ENCODE data around the gene FOXP4.
A peak's percentile ranks its signal among the peaks of the same experiment; 100 is the strongest.

The FOXP4 gene

DNA sequence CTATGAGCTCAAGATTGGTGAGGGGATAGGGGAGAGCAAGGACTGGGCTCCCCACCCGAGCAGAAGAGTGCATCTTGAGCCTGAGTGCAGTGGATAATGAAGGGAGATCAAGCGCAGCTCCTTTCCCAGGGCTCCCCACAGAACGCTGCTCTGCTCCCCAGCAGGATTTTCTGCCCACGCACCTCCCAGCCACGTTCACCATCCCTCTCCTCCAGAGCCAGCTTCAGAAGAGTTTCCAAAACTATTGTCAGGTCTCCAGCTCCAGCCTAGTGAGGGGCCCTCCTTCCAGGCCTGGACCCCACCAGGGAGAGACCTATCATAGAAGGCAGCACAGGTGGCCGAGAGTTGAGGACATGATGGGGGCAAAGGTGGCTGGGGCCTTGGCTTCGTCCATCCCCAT is 34.5 kb downstream of the FOXP4 start:
- no peak for DNase-seq (ENCODE audit: low read depth in 2 of 2, low spot score in 1 of 2)

DNA sequence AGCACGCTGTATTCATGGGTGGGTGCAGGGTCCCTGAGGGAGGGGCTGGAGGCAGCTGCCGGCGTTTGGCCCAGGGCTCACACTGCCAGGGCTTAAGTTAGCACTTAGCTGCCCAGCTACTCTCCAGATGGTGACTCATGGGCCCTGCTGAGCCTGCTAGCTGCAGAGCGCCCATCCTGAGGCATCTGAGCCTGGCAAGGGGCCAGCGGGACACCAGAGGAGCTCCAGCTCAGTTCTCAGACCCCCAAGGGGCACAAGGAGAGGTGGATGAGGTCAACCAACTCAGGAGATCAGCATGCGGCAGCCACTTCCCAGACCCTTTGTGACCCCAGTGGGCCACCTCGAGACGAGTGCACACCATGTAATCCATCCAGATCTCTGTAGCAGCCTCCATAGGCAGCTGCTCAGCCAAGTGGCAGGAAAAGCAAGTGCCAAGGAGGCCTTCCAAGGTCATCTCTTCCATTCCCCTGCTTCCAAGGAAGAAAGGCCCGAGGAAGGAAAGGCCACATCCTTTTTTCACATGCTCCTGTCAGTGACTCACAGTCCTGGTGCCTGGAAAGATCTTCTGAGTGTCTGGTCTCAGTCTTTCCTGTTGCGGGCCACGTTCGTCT is 35.3 kb downstream of the FOXP4 start:
- no peak for DNase-seq (ENCODE audit: low read depth in 2 of 2, low spot score in 1 of 2)

DNA sequence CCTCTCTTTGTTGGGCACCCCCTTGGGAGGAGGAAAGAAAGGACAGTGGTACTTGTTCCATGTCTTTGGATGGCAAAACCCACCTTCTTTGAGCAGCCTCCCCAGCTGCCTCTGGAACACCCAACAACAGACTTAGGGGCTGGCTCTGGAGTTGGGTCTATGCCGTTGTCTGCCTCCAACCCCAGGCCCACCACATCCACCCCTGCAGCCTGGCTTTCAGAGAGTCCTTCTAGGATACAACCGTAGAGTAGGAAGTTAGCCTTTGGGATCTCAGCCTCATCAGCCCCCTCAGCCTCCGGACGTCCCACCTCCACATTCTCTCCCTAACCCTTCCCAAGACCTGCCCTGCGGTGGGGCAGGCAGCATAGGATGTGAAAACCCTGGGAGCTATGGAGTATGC is 36.4 kb downstream of the FOXP4 start:
- DNase-seq (ENCODE audit: low read depth in 2 of 2, low spot score in 1 of 2), result no peak

DNA sequence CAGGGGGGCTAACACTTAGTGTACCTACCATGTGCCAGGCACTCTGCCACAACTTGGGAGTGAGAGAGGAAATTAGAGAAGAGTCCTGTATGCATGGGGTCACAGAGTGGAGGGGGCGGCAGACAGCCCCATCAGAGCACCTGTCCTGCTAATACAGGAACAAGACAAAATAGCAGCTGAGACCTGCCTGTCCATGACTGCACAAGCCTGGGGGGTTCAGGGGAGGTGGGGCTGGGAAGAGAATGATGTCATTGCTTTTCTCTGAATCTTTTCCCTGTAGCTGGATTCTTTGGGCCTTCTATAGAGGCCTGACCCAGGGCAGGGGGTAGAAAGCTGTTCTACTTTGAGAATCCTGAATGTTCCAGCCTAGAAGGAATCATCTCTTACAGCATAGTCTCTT is 37.4 kb downstream of the FOXP4 start:
- no peak for DNase-seq (ENCODE audit: low read depth in 2 of 2, low spot score in 1 of 2)

DNA sequence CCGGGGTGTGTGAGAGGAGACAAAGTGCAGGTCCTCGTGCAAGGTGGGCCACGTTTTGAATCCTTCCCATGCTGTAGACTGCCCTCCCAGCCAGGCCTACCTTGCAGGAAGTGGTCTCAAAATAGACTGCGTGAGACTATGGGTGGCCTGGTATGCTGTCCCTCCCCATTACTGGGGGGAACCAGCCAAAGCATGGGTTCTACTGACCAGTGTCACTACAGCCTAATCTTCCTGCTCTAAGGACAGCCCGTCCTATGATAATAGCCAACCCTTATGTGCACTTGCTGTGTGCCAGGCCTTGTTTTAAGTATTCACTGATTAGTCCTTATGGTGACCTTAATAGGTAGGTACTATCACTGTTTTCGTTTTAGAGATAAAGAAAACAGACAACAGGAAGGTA is 38.0 kb downstream of the FOXP4 start:
- no peak for DNase-seq (ENCODE audit: low read depth in 2 of 2, low spot score in 1 of 2)

DNA sequence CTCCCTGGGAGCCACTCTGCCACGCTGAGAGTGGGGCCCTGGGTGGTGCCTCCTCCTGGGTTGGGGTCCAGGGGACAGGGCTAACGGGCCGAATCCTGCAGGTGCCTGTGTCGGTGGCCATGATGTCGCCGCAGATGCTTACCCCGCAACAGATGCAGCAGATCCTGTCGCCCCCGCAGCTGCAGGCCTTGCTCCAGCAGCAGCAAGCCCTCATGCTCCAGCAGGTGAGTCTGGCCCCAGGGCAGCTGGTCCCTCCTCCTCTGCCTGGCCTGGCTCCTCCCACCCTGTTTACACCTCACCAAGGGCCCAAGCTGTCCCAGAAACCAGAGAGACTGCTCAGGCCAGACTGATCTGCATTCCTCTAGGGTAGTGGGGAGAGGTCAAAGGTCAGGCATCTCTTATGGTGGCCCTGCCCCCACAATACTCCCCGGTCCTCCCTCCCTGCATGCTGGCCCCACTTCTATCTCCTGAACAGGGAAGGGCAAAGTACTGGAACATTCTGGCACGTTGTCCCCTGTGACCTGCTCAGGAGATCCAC is 38.6 kb downstream of the FOXP4 start:
- DNase-seq (ENCODE audit: low read depth in 2 of 2, low spot score in 1 of 2), result no peak

DNA sequence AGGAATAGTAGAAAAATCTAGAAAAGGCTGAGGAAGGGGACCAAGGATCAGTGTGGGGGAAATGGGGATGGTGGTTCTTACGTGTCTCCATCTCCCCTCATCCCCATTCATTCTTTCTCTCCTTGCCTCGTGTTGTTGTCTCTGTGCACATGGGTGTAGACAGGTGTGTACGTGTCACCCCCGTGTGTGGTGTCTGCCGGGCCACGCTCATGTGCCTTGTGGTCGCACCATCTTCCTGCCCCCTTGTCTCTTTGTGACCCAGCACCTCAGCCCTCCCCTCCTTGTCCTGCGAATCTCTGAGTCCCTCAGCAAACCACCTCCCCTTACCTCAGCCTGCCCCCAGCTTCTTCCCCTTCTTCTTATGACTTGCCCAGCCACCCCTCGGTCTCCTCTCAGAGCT is 39.4 kb downstream of the FOXP4 start:
- DNase-seq (ENCODE audit: low read depth in 2 of 2, low spot score in 1 of 2), result no peak

DNA sequence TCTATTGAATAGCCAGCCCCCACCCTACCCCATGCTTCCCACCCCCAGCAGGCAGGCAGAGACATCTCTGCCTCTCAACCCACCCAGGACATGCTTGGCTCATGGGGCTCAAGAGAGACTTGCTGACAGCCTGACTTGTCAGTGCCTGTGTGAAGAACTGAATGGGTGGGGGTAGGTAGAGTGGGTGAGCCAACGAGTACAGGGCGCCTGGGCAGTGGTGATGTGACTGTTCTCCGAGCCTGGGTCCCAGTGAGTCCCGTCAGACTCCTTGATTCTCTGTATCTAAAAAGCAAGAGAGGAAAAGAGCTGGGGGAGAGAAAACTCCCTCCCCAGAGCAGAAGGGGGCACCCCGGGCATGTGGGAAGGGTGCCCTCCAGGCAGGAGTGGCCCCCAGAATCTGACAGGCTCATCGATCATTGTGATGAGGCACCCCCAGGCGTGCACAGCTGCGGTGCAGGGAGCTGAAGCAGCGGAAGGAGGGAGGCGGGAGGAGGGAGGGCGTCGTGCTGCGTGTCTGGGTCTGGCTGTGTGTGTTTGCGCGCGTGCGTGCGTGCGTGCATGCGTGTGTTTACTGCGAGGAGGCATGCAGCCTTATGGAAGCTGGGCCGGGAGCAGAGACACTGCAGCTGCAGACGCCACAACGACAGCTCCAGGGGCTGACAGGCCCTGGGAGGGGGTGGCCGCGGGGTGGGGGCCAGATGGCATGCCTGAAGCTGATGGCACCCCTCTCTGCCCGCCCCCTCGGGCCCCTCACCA is 40.2 kb downstream of the FOXP4 start:
- no peak for DNase-seq (ENCODE audit: low read depth in 2 of 2, low spot score in 1 of 2)

DNA sequence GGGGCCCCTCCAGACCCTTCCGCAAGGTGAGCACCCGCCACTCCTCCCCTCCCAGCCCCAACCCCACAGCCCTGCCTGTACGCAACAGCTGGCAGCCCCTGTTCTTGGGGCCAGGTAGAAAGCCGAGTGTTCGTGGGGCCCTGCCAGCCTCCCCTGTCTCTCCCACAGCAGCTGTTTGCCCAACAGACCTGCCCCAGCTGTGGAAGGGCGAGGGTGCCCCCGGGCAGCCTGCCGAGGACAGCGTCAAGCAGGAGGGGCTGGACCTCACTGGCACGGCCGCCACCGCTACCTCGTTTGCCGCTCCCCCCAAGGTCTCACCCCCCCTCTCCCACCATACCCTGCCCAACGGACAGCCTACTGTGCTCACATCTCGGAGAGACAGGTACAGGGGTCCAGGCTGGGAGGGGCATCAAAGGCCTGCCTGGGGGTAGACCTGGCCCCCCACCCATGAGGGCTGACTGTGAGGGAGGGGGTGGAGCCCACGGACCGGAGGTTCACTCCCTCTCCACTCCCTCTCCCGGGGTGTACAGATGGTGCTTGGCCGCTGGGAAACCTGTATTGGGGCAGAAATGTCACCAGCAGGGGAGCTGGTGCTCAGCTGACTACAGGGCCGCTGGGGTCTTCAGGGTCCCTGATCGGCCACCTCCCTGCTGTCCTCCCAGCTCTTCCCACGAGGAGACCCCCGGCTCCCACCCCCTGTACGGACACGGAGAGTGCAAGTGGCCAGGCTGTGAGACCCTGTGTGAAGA is 41.1 kb downstream of the FOXP4 start:
- no peak for DNase-seq (ENCODE audit: low read depth in 2 of 2, low spot score in 1 of 2)

DNA sequence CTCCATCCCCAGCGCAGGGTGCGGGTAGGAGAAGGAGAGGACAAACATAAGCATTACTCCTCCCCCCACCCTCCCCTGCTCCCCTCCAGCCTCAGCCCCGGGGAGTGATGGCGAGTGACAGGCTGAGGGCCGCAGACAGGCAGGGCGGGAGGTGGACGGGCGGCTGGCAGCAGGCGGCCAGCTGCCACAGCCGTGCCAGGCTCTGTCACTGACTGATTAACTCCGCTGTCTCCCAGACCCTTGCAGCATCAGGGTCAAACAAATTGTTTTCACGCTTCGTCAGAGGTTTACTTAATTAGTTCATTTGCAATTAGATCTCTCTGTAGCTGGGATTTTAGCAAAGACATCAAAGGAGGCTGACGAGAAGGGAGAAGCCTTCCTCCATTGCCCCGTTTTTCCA is 41.9 kb downstream of the FOXP4 start:
- no peak for DNase-seq (ENCODE audit: low read depth in 2 of 2, low spot score in 1 of 2)

DNA sequence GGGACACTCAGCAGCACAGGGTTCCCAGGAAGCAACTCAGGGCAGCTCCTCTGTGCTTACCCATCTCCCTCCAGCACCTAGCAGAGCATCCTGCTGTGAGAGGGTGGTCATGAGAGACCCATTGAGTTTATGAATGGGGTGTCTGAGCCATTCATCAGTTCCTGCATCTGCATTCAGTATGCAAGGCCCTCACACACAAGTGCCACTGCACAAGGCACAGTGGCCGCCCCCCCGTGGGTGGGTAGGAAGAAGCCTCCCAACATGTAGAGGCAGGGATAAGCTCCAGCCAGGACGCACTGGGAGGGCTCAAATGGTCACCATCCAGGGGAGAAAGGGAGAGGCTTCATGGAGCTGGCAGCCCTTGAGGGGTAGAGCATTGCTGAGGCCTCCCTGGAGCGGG is 43.0 kb downstream of the FOXP4 start:
- no peak for DNase-seq (ENCODE audit: low read depth in 2 of 2, low spot score in 1 of 2)

DNA sequence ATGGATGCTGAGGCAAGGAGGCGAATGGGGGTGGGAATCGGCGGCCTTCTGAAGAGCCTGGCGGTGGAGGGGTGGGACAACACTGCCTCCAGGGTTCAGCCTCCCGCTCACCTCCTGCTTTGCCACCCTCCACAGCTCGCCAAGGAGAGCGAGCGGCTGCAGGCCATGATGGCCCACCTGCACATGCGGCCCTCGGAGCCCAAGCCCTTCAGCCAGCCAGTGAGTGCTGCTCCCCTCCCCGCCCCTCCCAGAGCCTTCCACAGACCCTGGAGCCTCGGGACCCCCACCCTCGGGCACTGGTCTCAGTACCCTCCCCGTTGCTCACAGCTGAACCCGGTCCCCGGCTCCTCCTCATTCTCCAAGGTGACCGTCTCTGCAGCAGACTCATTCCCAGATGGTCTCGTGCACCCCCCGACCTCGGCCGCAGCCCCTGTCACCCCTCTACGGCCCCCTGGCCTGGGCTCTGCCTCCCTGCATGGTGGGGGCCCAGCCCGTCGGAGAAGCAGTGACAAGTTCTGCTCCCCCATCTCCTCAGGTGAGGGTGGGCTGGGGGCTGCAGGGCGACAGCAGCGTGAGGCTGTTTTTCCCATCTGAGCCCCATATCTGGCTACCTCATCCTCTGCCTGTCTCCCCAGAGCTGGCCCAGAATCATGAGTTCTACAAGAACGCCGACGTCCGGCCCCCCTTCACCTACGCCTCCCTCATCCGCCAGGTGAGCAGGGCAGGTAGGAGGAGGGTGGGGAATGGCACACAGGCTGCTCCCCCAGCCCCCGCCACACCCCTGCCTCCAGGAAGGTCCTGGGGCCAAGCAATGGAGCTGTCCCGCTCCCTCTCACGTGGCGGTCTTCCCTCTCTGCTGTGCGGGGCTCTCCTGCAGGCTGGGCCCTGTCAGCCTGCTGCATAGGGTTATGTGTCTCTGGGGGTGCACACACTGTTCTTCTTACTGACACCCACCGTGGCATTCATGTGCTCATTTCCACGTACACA is 43.7 kb downstream of the FOXP4 start:
- no peak for DNase-seq (ENCODE audit: low read depth in 2 of 2, low spot score in 1 of 2)

DNA sequence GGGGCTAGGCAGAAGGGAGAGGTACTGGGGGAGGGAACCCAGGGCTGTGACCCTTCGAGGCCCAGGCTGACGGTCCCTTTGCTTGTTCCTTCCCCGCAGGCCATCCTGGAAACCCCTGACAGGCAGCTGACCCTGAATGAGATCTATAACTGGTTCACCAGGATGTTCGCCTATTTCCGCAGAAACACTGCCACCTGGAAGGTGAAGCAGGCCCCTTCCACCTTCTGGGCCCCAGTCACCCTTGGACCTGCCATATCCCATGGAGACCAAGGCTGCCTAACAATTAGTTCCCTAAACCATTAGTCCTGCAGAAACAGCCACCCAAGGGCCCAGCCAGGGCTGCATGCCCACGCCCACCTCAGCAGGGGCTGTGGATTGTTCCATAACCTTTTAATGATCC is 44.9 kb downstream of the FOXP4 start:
- no peak for DNase-seq (ENCODE audit: low read depth in 2 of 2, low spot score in 1 of 2)

DNA sequence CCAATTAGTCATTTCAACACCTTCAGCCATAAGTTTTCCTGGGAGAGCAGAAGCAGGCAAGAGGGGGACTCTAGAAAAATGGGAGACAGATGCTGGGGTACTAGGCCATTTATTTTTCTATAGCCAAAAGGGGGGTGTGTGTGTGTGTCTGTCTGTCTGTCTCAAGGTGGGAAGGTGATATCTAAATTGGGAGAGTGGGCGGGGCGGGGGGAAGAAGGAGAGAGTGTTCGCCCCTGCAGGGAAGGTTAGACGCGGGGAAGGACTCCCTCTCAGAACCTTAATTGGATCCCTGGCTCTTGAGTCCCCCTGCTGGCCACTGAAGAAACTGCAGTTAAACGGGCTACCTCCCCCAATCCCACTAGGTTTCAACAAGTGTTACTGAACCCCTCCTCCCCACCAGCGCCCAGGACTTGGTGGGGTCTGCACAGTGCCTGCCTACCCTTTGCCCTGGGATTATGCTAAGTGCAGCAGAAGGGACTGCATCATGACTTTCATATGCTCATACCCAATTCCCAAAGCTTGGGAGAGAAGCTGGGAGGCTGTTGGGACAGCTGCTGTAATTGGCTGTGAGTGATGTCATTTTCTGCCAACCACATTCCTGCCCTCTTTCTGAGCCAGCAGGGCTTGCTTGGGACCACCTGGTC is 45.8 kb downstream of the FOXP4 start:
- DNase-seq (ENCODE audit: low read depth in 2 of 2, low spot score in 1 of 2), result peak; percentile 54 to 81

DNA sequence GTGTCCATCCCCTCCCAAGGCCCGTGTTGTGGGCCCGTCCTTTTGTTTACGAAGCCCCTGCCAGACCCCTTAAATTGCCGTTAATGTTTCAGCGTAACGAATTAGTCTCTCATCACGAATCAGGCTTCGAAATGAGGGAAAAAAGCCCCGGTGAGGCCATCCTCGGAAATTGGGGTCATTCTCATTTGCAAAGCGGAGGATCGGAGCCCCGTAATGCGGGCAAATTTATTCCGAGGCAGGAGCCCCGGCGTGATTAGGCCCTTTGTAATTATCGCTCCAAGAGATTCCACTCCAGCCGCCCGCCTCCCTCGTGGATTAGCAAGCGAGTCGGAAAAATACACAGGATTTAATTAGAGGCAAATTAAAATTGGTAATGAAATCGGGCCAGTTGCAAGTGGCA is 47.2 kb downstream of the FOXP4 start:
- no peak for DNase-seq (ENCODE audit: low read depth in 2 of 2, low spot score in 1 of 2)

DNA sequence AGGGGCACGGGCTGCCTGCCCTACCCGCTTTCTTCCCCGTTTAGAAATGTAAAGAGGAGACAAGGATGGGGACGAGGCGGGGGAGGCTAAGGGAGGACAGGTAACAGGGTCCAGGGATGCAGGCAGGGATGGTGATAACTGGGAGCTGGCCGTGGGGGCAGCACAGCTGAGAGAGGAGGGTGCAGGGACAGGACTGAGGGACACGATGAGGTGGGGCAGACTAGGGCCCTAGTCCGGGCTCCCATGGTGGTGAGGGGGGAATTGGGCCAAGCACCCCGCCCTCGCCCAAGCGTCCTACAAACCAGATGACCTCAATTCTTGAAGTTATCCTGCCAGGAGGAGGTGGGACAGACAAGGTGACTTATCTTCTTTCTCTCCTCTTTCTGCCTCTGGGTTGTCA is 47.7 kb downstream of the FOXP4 start:
- no peak for DNase-seq (ENCODE audit: low read depth in 2 of 2, low spot score in 1 of 2)

DNA sequence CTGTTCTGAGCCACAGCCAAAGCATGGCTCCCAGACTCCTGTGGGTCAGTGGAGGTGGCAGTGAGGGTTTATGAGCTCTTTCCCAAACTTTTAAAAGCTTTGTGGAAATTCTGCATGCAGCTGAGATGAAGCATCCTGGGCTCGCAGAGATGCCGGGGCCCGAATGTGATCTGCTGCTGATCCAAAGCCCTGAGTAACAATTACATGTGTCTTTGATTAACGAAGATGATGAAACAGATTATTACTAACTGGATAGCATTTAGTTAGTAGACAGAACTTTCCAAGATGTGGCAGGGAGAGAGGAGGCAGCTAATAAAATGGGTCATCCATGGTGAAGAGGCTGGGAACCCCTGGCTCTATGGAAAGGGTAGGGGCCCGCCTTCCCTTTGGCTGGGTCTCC is 48.1 kb downstream of the FOXP4 start:
- DNase-seq (ENCODE audit: low read depth in 2 of 2, low spot score in 1 of 2), result no peak

DNA sequence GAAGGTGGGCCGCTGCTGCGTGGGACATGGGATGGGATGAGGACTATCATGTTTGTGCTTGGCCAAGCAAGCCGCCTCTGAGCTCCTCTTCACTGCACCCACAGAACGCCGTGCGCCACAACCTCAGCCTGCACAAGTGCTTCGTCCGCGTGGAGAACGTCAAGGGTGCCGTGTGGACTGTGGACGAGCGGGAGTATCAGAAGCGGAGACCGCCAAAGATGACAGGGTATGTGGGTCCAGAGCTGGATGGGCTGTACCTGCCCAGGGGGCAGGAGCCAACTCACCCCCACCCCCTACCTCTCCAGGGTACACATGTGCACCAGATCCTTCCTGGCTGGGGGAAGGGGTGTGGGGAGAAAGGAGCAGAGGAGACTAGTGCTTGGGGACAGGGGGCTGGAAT is 48.6 kb downstream of the FOXP4 start:
- DNase-seq (ENCODE audit: low read depth in 2 of 2, low spot score in 1 of 2), result no peak

DNA sequence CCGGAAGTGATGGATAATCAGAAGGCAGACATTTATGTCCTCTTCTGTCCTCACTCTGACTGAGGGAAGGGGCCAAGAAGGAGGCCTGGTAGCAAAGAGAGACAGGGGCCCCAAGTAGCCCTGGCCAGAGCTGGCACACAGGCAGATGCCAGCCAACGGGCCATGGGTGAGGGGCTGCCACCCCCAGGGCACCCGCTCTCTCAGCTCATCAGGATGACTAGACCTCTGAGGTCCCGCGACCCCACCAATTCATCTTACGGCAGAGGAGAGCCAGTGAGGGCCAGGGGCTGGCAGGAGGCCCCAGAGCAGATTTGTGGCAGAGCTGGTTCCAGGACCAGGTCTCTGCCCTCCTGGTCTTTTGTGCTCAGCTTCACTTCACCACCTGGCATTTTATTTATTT is 49.0 kb downstream of the FOXP4 start:
- DNase-seq (ENCODE audit: low read depth in 2 of 2, low spot score in 1 of 2), result no peak

DNA sequence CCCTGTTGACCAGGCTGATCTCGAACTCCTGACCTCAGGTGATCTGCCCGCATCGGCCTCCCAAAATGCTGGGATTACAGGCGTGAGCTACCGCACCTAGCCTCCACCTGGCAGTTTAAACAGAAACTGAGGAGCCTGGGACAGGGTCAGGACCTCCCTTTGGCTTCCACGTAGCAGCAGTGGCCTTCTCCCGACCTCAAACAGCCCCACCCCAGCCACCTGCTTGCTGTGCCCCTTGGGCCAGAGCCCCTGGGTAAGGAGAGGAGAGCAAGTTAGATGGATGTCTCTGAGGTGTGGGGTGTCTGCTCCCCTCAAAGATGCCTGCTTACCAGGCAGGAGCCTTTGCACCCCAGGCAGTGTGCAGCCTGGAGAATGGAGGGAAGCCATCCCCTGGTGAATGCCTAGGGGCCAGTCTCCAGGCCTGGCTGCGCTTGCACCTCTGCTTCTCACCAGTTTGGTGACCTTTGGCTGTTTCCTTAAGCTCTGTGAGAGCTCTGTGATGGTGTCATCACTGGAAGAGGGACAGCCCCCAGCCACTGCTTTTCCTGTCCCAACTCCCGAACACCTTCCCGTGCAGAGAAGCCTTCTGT is 50.0 kb downstream of the FOXP4 start:
- DNase-seq (ENCODE audit: low read depth in 2 of 2, low spot score in 1 of 2), result no peak
